GM18507 (cell line): ENCODE measurements around the gene ITIH5.
"Not testable (repeated sequence)": the region's sequence is repeated elsewhere in the genome, so short reads cannot be mapped to it uniquely, and the experiment has no call there.

ENCODE experiments used
- DNase-seq: peaks from one replicate; pipeline ENCODE4 v3.0.0; 2011; ENCODE audit warnings: low read depth; ENCODE audit not compliant: insufficient read length; ENCODE audit errors: extremely low spot score
- FAIRE-seq: peaks from 2 replicates; lab custom pipeline; 2011; peaks lifted over from hg19 to GRCh38; lab: Jason Lieb, UNC

The ITIH5 gene

DNA sequence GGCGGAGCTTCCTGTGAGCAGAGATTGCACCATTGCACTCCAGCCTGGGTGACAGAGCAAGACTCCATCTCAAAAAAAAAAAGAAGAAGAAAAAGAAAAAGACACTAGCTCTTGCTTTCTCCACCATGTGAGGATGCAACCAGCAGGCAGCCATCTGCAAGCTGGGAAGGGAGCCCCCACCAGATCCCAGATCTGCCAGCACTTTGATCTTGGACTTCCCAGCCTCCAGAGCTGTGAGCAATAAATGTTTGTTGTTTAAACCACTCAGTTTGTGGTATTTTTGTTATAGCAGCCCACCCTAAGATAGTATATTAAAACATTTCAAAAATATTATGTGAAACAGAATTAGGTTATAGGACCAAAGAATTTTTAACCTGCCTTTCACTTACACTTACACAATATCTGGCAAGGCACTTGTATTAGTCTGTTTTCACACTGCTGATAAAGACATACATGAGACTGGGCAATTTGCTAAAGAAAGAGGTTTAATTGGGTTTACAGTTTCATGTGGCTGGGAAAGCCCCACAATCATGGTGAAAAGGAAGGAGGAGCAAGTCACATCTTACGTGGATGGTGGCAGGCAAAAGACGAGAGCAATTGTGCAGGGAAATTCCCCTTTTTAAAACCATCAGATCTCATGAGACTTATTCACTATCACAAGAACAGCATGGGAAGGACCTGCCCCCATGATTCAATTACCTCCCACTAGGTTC is 24.3 kb upstream of the ITIH5 start:
- not testable (repeated sequence) for DNase-seq, FAIRE-seq

DNA sequence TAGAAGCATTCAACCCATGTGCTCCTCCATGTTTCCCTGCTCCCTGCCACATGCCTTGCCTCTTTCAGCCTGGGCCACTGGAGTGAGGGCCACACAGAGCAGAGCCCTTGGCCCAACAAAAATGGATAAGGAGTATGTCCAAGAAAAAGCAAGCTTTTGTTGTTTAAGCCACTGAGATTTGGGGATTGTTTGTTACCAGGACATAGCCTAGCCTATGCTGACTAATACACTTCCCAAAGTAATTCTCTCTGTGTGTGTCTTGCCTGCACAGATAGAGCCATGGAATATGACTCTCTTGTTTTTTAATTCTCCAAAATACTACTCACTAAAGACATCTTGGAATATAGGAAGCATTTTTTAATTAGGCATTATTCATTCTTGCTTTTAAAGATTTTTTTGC is 22.8 kb upstream of the ITIH5 start:
- no peak for FAIRE-seq
- no peak for DNase-seq

GRCh38 chr10:7687228-7687907 is 20.6 kb upstream of the ITIH5 start:
- FAIRE-seq (peak; percentile 94), DNase-seq (peak; percentile 57)

DNA sequence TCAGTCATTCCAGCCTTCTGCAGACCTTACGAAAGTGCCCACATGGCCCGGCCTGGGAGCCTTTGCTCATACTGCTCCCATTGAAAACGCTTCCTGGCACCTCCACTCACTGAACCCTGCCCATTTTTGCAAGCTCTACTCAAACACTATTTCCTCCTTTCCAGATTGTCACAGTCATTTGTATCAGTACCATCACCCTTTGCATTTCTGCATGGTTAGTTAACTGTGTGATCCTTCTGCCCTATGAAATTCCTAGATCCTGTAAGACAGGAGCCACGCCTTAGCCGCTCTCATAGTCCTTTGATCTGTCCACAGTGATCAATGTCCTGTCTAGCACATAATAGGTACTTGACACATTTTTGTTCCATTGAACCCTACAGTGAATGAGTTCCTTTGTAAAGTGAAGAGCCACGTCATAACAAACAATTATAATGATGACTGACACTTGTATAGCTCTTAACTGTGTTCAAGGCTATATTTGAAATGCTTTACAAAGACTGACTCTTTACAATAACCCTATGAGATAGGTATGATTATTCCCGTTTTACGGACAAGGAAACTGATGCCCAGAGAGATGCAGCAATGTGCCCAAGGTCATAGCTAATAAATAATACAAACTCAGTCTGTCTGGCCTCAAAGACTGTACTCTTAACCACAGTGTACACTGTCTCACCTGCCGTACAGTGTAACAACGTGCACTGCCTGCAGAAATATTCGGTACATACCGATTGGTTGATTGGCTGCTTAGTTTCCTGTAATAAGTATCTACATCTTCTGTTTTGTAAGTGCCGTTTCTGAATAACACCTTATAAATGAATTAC is 19.8 kb upstream of the ITIH5 start:
- DNase-seq (no peak), FAIRE-seq (no peak)

GRCh38 chr10:7680078-7680477 is 13.3 kb upstream of the ITIH5 start:
- not testable (repeated sequence) for FAIRE-seq

DNA sequence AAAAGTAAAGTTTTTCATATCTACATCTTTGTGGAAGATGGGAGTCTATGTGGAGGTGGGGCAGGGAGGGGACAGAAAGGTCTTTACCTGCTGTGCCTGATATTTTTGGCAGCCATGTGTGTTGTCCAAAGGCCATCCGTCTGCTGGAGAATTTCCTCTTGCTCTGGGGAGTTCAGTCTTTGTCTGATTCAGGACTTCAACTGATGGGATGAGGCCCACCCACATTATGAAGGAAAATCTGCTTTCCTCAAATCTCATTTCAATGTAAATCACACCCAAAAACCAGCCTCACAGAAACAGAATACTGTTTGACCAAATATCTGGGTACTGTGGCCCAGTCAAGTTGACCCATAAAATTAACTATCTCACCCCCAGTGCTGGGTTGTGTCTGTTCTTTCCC is 12.5 kb upstream of the ITIH5 start:
- DNase-seq = no peak

More at GRCh38 chr10:7680078-7680477, 13.3 kb upstream of the ITIH5 start:
- DNase-seq = not testable (repeated sequence)

DNA sequence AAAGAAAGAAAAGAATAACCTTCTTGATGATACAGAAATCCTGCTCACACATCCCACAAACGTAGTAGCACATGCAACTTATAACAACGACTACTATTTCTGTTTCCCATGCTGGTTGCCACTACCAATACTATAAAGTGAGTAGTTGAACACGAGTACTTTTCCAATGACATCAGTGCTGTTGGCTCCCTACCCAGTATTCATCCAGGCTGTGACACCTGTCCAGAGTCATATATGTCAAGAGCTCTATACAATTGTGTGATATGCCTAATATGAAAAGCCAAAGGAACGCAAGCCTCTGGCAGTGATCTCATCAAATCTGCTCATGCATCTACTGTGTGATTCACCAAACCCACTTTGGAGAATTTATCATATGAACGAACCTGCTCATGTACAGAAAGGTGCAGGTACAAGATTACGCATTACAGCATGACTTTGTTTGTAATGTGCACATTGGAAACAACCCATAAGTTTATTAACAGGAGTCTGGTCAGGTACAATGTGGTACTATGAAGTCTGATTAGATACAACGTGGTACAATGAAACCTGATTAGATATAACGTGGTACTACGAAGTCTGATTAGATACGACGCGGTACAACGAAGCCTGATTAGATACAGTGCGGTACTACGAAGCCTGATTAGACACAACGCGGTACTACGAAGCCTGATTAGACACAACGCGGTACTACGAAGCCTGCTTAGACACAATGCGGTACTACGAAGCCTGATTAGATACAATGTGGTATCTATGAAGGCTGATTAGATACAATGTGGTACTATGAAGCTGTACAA is 5.8 kb upstream of the ITIH5 start:
- DNase-seq = no peak
- FAIRE-seq = no peak

More for the DNA sequence above, 12.5 kb upstream of the ITIH5 start:
- FAIRE-seq = no peak

DNA sequence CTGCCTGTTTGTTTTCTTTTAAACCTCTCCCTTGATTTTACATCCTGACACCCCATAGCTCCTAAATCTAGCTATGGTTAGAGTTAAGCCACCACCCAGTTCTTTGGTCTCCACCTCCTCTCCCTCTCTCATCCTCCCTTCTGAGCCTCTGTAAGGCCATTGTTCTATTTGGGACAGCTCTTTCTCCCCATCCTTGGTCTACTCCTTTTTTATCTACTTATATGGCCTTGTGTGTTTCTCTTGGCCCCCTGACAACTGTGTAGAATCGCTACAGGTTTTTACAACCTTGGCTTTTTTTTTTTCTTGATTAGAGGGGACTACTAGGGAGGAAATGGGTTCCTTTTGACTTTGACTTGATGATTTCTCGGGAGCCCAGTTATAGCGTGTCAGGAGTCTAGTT is 3.4 kb upstream of the ITIH5 start:
- FAIRE-seq (no peak), DNase-seq (no peak)

- DNase-seq (no peak), FAIRE-seq (no peak)
Measured at GRCh38 chr10:7667262-7668141, 736 bp upstream of the ITIH5 start.

GRCh38 chr10:7665767-7666166 is 999 bp downstream of the ITIH5 start:
- DNase-seq (no peak), FAIRE-seq (no peak)

DNA sequence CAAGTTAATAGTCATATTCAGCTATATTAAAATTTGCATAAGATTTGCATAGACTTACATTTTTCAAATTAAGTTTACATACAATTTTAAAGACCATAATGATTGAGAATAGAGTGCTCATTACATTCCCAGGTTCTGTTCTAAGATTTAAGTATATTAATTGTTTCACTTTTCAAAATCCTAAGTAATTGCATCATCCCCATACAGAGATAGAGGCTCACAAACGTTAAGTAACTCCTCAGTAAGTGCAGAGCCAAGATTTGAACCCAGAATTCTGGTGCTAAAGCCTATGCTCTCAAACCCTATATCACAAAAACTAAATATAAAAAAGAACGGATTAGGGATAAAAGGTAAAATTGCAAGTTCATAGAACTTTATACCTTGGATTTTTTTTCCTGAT is 2.1 kb downstream of the ITIH5 start:
- FAIRE-seq (no peak), DNase-seq (no peak)

GRCh38 chr10:7662522-7662921 is 4.2 kb downstream of the ITIH5 start:
- FAIRE-seq = no peak
- DNase-seq = no peak

DNA sequence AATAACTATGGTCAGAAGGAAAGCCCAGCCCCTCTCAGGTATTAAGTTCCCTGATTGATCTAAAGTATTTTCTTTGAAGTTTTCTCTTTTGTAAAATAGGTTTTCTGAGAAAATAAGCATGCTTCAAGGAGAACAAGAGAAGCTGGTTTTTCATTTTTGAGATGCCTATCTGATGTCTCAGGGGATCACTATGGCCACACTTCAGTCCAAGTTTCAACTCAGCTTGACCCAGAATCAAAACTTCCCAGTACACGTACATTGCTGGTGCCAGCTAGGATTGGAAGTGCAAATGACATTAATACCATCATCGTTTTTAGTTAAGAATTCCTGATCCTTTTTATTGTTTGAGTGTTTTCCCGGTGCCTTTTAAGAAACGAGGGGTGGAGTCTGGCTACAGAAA is 7.2 kb downstream of the ITIH5 start:
- DNase-seq (no peak), FAIRE-seq (no peak)

GRCh38 chr10:7657552-7657951 is 9.2 kb downstream of the ITIH5 start:
- no peak for FAIRE-seq
- no peak for DNase-seq

- FAIRE-seq, DNase-seq: not testable (repeated sequence)
Measured at GRCh38 chr10:7657079-7657478, 9.7 kb downstream of the ITIH5 start.

DNA sequence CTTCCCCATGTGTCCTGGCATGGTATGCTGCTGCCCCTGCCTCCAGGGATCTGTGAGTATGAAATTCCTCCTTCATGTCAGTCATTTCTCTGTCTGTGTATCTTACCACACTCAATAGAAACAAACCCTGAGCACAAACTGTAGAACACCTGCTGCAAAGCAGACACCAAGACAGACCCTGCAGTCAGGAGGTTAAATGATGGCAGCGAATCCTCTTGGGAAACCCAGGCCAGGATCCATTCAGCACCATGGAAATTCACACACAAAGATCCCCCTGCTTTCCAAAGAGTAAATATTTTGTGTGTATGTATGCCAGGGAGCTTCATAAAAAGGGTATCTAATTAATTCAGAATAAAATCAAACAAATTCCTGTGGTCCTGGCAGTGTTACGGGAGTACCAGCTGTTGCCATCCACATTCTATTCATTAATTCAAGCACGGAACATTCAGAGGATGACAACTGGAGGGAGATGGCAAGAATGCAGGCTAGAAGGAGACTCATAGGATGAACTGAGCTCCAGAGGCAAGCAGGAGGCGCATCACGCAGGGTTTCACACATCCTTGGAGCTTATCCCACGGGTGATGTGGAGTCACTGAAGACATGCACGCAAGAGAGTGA is 14.8 kb downstream of the ITIH5 start:
- FAIRE-seq (no peak), DNase-seq (no peak)

DNA sequence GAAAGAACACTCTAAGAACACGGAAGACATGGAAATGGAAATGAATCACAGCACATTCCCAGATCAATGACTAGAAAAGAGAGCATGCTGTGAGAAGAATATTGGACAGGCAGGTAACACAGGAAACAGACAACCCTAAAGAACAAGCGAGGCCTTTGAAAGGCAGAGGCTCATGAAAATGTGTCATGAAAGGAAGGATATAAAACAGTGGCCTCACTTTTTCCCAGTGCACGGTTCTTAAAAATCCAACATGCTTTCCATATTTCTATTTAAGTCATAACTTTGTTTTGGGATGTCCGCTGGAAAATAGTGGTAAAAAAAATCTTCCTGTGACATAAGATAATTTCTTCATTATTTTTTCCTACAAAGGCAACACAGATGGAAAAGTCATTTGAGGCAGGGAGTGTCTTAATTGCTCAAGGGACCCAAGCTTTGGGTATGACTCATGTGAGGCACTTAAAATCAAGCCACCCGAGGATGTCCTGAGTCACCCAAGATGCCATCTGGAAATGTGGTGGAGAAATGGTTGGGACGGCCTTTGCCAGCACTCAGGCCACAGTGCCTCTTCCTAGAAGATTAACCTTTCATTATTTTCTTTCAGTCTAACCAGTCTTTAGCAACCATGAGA is 17.0 kb downstream of the ITIH5 start:
- FAIRE-seq = no peak

More for the DNA sequence above, 17.0 kb downstream of the ITIH5 start:
- DNase-seq = no peak
